Jurkat, Clone E6-1 (cell line): ENCODE data around the gene UBE2E2.
"Not testable (repeated sequence)": the region's sequence is repeated elsewhere in the genome, so short reads cannot be mapped to it uniquely, and the experiment has no call there.

Experiments
- DNase-seq: peaks from one replicate; pipeline ENCODE4 v3.0.0-alpha.2; 2011; ENCODE audit warnings: low read depth, low spot score
- H3K4me3 ChIP-seq: 2 replicates; pipeline ENCODE4 v1.5.1; 2011; ENCODE audit warnings: mild to moderate bottlenecking, low read length, control low read depth, moderate library complexity

Gene UBE2E2

GRCh38 chr3:23588547-23588946 is 385.4 kb downstream of the UBE2E2 start:
- no peak overlapping the region for H3K4me3 ChIP-seq
- DNase-seq = no peak

- DNase-seq = no peak
- H3K4me3 ChIP-seq = no peak overlapping the region
Observed at GRCh38 chr3:23589602-23590001, 386.5 kb downstream of the UBE2E2 start.

DNA sequence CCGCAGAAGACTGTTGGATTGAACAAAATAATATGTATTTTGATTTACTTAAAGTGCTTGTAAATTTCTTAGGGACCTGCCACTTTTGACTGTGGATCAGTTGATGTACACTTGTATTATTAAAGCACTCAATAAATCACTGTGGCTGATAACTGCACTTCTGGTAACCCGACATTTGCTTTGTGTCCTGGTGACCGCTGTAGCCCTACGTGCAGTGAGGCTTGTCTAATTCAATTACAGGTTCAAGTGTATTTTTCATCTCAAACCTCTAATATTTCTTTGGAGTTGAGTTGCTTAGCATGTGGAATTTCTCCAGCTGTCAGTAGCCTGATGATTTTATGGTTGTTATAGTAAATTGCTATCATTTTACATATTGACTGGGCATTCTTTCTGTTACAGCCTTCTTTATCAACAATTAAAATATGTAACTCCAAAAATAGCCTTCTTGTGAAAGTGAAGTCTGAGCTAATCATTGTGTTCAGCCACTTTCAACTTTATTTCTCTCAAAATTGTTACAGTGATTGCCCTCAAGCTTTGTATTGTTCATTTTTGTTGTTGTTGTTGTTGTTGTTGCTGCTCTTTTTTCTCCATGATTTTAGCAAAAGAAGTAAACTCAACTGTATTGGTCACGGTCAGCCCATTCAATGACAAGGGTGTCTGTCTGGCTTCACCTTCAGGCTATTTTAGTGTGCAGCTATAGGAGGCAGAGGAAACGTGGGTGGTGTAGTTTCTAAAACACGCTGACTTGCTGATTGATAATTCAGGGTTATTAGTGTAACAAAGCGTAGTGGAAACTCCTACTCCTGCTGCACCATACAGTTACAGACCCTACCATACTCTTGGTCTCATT is 387.5 kb downstream of the UBE2E2 start:
- DNase-seq = no peak
- no peak overlapping the region for H3K4me3 ChIP-seq

- no peak overlapping the region for H3K4me3 ChIP-seq
Observed at GRCh38 chr3:23591374-23591773, 388.2 kb downstream of the UBE2E2 start.

GRCh38 chr3:23592961-23593931 is 390.1 kb downstream of the UBE2E2 start:
- no peak for DNase-seq
- H3K4me3 ChIP-seq = no peak overlapping the region

More at GRCh38 chr3:23591374-23591773, 388.2 kb downstream of the UBE2E2 start:
- no peak for DNase-seq

DNA sequence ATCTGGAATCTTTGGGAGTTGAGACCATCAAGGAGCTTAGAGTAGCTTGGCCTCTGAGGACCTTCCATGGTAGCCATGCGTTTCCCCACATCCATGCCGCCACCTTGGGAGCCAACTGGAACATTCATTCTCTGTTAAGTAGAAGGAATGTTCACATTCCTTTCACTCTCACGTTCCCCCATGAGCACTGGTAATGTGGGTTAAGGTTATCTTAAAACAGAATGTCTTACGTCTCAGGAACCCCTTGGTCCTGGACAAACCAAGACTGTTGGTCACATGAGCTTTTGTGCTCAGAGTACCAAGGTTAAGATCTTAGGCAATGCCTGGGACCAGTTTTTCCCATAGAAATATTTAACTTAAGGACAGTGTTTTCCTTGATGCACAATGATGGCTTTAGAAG is 390.9 kb downstream of the UBE2E2 start:
- H3K4me3 ChIP-seq = no peak overlapping the region
- no peak for DNase-seq

- no peak for DNase-seq
- no peak overlapping the region for H3K4me3 ChIP-seq
Observed at GRCh38 chr3:23594894-23595670, 392.0 kb downstream of the UBE2E2 start.

DNA sequence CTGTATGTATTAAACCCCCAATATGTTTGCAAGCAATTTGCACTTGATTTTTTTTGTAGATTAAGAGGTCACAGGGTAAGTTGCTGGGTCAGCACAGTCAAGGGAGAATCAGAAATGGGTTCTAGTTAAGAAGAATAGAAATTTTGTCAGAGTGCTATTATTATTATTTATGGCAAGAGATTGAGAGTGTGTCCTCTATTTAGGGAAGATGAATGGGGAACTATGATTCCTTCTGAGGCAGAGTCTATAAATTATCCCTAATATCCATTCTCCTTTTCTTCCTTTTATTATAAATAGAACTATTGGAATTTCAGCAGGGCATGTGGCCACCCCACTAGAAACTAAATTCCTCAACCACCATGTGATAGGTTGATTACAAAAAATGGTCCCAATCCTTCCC is 392.7 kb downstream of the UBE2E2 start:
- no peak overlapping the region for H3K4me3 ChIP-seq
- no peak for DNase-seq

GRCh38 chr3:23600167-23600871 is 397.2 kb downstream of the UBE2E2 start:
- DNase-seq = no peak
- no peak overlapping the region for H3K4me3 ChIP-seq

- no peak overlapping the region for H3K4me3 ChIP-seq
- no peak for DNase-seq
Observed at GRCh38 chr3:23601091-23601822, 398.1 kb downstream of the UBE2E2 start.

DNA sequence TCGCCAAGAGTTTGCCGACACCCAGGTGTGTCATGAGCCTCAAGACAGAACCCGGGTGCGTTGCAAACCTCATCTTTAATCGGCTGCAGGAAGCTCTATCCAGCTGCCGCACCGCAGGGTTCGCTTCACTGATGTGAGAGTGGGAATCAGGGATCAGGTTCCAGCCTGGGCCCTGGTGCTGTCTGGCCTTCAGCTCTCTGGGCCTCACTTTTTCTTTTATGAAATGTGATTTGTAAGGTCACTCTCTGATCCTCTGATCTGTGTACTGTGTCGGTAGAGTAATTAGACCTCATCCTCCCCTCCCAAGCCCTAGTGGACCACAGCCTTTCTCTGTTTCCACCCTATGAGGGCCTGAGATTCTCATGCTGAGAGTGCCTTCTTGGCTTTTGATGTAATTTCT is 399.8 kb downstream of the UBE2E2 start:
- DNase-seq = no peak
- H3K4me3 ChIP-seq = no peak overlapping the region

DNA sequence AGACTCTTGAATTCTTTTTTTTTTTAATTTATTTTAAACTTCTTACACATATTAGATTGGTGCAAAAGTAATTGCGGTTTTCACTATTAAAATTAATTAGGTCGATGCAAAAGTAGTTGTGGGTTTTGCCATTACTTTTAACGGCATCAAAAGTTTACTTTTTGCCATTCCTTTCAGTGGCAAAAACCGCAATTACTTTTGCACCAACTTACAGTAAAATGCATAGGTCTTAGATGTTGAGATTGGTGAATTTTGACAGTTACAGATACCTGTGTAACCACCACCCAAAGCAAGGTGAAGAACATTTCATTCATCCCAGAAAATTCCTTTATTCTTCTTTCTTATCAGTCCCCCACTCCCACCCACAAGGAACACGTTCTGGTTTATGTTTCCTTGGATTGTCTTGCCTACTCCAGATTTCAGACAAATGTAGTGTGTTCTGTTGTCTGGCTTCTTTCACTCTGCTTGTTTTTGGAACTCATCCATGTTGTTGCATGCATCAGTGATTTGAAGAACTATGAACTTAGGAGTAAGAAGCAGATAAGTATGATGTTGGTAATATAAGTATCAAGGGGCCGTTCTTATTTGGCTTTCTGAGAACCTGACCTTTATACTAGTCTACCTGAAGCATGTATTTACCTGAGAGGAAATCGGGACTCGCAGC is 404.2 kb downstream of the UBE2E2 start:
- no peak overlapping the region for H3K4me3 ChIP-seq
- no peak for DNase-seq

DNA sequence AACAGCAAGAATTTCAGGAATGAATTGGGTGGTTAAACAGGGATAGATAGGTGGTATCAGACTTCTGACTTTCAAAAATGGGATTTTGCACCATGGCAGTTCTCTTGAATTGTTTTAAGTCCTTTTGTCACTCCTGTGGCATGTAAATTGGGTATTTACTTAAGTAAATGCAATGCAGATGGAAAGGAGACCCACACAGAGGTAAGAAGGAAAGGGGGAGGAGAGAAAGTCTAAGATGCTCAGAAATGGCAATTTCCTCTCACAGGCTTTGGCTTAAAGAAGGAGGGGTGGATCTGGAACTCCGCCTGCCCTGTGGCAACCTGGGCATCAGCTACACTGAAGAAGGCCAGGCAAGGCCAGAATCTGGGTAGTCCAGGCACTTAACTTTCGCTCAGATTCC is 405.5 kb downstream of the UBE2E2 start:
- DNase-seq = no peak
- H3K4me3 ChIP-seq = no peak overlapping the region

DNA sequence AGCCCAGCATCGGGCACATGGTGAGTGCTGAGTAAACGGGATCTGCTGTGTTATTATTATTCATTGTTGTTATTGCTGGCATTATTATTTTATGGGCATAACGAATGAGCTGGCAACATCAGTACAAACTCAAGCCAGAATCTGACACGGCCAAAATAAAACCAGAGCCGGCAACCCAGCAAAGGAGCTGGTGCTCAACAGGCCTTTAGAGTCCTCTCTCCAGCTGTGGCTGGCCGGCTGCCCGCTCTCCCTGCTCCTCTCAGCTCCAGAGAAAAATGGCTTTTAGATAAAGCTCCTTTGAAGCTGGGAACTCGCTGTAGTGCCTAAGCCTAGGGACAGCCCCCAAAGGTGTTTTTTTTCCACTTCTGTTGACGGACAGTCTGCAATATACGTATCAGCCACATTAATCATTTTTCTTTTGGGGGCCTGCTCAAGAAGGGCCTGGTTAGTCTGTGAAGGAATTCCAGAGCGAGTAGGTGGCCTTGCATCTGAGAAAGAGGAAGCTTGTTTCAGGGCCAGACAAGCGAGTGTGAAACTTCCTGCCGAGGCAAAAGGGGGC is 408.7 kb downstream of the UBE2E2 start:
- no peak overlapping the region for H3K4me3 ChIP-seq
- no peak for DNase-seq

GRCh38 chr3:23612296-23612891 is 409.3 kb downstream of the UBE2E2 start:
- H3K4me3 ChIP-seq = no peak overlapping the region

DNA sequence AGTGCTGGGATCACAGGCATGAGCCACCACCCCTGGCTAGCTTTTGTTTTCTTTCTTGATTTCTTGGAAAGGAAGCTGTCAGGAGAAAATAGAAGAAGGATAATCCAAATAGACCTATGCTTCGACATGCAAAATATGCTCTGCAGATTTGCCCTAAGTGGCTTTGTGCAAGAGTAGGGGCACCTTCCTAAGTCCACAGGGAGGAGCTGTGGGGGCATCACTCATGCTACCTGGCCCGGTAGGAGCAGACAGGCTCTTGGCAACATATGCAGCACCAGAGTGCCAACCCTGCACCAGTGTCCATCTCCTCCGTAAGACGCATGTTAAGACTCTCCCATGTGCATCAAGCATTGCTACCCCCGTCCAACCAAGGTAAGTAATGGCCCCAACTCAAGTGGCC is 411.9 kb downstream of the UBE2E2 start:
- DNase-seq = no peak
- no peak overlapping the region for H3K4me3 ChIP-seq

More at GRCh38 chr3:23612296-23612891, 409.3 kb downstream of the UBE2E2 start:
- DNase-seq = no peak

GRCh38 chr3:23618475-23618874 is 415.3 kb downstream of the UBE2E2 start:
- not testable (repeated sequence) for DNase-seq, H3K4me3 ChIP-seq
